VCaP (cell line): Measurements from ENCODE around the gene SMARCA2.
A peak's percentile ranks its signal among the peaks of the same experiment; 100 is the strongest.

ENCODE experiments used
- H3K27ac ChIP-seq: fragments of 450-650 bp; 2 replicates; pipeline ENCODE4 v1.5.1; 2017
- TF ChIP-seq, protein P1 (sequence below): fragments of 450-650 bp; conservative IDR thresholded peaks from 2 replicates; pipeline ENCODE4 v1.5.1; 2017; ENCODE audit warnings: mild to moderate bottlenecking, moderate library complexity

The SMARCA2 gene

DNA sequence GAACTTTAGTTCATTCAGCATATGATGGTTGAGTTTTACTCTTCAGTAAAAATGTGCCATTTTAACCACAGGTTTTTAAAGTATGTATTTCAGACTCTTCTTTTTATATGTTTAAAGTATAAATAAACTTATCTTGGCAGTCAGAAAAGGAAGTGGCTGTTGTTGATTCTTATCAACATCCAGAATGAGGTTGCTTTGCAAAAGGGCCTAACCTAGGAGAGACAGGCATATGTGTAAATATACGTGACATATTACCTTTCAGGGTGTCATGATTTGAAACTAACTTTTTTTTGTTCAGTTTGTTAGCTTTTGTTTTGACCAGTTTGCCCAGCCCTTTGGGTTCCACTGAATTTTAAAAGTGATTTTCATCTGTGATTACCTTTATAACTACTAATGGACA lies 7.4 kb downstream of the SMARCA2 start:
- H3K27ac ChIP-seq = peak overlapping the region; percentile 90

DNA sequence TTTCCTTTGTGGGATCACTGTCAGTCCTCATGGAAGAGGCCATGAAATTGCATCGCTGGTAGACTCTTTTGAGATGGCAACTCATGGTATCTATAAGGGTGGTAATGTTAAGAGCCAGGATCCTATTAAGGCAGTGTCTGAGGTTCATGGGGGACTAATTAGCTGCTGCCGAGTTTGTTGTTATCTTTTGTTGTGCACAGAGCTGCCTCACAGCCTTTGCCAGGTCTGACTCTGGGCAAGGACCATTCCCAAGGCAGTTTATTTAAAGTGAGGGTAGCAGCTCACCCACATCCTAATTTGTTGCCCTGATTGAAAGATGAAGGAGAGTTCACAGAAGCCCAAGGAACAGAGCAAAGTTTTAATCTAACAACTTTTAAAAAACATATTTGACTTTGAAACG lies 7.9 kb downstream of the SMARCA2 start:
- TF ChIP-seq, protein P1, sequence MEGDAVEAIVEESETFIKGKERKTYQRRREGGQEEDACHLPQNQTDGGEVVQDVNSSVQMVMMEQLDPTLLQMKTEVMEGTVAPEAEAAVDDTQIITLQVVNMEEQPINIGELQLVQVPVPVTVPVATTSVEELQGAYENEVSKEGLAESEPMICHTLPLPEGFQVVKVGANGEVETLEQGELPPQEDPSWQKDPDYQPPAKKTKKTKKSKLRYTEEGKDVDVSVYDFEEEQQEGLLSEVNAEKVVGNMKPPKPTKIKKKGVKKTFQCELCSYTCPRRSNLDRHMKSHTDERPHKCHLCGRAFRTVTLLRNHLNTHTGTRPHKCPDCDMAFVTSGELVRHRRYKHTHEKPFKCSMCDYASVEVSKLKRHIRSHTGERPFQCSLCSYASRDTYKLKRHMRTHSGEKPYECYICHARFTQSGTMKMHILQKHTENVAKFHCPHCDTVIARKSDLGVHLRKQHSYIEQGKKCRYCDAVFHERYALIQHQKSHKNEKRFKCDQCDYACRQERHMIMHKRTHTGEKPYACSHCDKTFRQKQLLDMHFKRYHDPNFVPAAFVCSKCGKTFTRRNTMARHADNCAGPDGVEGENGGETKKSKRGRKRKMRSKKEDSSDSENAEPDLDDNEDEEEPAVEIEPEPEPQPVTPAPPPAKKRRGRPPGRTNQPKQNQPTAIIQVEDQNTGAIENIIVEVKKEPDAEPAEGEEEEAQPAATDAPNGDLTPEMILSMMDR = no peak
- peak overlapping the region; percentile 90 for H3K27ac ChIP-seq

More for the DNA sequence above, 7.4 kb downstream of the SMARCA2 start:
- TF ChIP-seq, protein P1 = no peak

DNA sequence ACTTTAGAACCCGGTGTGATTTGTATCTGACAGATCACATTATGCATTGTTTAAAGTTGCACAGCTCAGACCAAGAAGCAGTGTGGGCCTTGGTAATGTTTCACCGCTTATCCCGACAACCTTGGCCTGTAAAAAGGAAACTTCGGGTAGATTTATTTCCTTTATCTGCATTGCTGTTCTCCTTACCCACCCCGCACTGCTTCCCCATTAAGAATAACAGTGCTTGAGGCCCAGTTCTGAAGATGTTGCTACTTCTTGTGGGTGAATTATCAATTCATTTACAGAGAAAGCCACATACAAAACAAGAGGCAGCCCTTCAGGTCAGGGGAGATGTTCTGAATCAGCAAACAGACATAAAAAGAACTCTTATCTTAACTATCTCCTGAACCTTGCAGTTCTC lies 8.4 kb downstream of the SMARCA2 start:
- peak overlapping the region; percentile 90 for H3K27ac ChIP-seq
- TF ChIP-seq, protein P1 = no peak

GRCh38 chr9:2024888-2025782 lies 10.0 kb downstream of the SMARCA2 start:
- TF ChIP-seq, protein P1 = no peak
- peak overlapping the region; percentile 90 for H3K27ac ChIP-seq

DNA sequence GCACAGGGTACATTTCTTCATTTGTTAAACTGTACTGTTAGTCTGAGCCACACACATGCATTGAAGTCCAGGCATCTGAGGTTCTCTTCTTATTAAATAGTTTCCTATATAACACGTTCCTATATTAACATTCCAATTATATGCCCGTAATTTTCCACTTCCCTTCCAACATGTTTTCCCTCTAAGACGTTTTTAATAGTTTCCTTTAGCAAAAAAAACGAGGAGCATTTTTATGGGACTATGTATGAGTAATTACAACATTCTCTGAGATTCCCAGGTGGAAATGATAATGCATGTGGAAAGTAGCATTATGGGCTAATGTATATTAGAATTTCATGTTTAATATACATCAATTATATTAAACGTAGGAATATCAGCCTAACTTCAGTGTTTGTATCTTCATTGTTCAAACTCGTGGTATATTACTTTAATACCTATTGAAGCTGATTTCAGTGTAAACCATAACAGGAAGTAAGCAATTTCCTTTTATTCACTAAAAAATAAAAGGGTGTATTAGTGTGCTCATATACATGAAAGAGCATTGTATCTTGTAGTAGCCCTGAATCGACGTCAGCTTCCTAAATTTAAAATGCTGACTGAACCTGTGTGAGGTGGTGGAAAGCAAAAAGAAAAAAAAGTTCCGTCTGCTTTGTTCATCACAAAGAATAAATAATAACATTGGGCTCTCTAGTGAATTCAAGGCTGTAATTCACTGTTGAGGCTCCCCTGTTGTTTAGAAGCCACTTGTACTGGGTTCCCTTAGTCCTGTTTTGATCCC lies 11.3 kb downstream of the SMARCA2 start:
- H3K27ac ChIP-seq = peak overlapping the region; percentile 5; the same call in 1 of the 2 replicates
- TF ChIP-seq, protein P1 = no peak

DNA sequence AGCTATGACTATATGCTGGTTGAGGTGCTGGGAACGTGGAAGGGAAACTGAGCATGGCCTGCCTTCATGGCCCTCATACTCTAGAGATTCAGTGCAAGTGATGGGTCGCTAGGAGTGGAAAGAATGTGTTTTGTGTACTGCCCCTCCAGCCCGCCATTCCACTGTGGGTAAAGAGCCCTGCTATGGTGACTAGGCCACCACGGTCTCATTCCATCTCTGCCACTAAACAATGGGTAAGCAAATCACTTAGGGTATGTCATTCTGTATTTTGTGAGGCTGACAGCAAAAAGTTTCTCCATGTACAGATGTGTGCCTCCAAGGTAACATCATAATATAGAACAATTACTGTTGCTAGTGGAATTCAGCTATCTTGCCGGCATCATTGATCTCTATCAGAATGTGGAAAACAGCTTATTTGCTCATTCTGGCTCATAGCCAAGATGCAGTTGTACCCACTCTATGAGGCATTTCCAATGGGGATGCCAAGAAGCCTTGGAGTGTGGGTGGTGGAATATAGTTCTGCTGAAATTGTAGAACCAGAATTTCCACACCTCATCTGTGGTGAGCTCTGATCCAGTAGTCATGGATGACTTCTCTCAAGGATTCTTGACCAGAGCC lies 12.5 kb downstream of the SMARCA2 start:
- peak overlapping the region; percentile 73; the same call in 1 of the 2 replicates for H3K27ac ChIP-seq
- TF ChIP-seq, protein P1 = no peak

DNA sequence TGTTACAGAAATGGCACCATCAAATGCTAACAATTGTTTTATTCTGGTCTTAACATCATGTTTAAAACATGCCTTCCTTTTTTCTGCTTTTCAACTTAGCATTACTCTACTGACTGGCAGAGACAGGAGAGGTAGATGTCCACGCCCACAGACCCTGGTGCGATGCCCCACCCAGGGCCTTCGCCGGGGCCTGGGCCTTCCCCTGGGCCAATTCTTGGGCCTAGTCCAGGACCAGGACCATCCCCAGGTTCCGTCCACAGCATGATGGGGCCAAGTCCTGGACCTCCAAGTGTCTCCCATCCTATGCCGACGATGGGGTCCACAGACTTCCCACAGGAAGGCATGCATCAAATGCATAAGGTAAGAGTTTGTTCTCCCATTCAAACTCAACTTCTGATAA lies 13.7 kb downstream of the SMARCA2 start:
- peak overlapping the region; percentile 73 for H3K27ac ChIP-seq
- TF ChIP-seq, protein P1 = no peak
